HuH-7.5 (cell line): Measurements from ENCODE around the gene DIPK1B.
A peak's percentile ranks its signal among the peaks of the same experiment; 100 is the strongest.

ENCODE experiments used
- DNase-seq: peaks from one replicate; pipeline ENCODE4 v3.0.0; 2011; ENCODE audit warnings: low spot score

DIPK1B gene

GRCh38 chr9:136738960-136739359 is 26.6 kb downstream of the DIPK1B start:
- DNase-seq: no peak

GRCh38 chr9:136739509-136739908 is 27.1 kb downstream of the DIPK1B start:
- no peak for DNase-seq

DNA sequence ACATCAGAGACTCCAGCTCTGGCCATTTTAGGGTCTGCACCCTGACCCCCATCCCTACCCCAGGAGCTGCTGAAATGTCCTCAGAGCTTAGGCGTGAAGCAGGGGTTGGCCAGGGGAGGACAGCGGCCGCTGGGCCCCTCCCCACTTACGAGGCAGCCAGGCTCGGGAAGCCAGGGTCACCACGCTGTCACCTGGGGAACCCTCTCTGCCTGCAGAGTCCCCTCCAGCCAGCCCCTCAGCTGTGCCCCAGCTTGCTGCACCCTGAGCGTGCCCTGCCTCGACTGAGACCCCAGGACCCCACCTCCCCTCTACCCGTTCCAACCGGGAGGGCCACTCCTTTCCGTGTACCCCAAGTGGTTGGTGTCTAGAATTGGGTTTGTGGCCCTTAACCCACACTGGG is 27.7 kb downstream of the DIPK1B start:
- DNase-seq: no peak

- no peak for DNase-seq
Measured at GRCh38 chr9:136740491-136740890, 28.1 kb downstream of the DIPK1B start.

- no peak for DNase-seq
Measured at GRCh38 chr9:136740971-136741882, 28.9 kb downstream of the DIPK1B start.

DNA sequence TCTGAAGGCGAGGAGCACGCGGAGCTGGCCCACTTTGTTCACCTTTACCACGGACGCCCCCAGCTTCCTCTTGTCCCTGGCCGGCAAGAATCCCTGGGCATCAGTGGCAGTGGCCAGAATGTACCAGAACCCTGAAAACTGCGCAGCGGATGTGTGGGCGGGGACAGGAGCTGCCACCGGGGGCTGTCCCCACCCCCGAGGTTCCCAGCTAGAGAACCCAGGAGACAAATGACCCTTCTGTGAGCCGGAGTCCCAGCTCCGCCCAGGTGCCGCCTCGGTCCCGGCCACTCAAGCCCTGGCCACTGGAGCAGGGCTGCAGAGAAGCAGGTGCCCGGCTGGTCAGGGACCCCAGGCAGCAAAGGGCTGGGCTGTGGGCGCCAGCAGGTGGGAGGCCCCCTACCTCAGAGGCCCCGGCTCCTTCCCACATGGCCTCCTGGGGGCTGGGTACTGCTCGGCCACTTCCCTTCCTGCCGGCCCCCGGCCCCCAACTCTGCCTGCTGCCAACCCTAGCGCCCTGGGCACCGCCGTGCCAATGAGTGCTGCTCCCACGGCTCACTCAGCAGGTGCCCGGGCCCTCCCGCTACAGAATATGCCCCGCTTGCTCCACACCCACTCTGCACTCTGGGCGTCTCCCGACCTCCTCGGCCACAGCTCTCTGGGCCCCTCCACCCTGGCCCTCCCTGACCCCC is 29.7 kb downstream of the DIPK1B start:
- DNase-seq: no peak

- DNase-seq: peak; percentile 85
Measured at GRCh38 chr9:136742591-136743391, 30.4 kb downstream of the DIPK1B start, which contains the start of gene LCN10. TSS of gene LCN10 (minus strand) at chr9:136742940. CDS start at chr9:136742903, 37 bp downstream.

DNA sequence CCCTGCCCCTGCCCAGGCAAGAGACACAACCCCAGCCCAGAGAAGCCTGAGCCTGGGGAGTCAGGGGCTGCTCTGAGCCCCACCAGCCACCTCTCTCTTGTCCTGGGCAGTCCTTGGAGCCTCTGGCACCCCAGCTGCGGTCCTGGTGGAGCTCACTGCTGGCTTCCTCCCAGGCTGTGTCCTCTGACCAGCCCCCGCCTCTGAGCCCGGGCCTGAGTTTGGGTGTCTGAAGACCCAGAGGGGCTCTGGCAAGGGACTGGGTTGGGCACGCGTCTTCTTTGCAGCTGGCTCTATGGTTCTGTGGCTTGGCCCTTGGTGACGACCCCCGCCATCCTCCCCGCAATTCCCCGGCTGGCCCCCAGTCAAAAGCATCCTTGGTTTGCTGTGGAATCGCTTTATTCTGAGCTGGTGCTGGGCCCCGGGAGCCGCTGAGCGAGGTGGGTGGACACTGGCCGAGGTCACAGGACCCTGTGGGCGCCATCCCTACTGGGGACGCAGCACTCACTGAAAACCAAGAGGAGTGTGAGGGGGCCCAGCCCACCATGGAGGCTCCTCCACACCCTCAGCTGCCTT is 31.4 kb downstream of the DIPK1B start:
- DNase-seq: no peak

DNA sequence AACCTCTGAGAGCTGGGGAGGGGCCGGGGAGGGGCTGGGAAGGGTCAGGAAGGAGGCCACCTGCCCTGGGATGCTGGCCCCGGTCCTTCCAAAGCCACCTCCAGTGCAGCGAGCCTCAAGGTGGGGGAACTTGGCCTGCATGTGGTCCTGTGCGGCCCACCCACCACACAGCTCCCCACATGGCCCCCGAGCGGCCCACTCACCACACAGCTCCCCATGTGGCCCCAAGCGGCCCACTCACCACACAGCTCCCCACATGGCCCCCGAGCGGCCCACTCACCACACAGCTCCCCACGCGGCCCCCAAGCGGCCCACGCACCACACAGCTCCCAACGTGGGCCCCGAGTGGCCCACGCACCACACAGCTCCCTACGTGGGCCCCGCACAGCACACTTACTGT is 32.4 kb downstream of the DIPK1B start:
- DNase-seq: no peak

DNA sequence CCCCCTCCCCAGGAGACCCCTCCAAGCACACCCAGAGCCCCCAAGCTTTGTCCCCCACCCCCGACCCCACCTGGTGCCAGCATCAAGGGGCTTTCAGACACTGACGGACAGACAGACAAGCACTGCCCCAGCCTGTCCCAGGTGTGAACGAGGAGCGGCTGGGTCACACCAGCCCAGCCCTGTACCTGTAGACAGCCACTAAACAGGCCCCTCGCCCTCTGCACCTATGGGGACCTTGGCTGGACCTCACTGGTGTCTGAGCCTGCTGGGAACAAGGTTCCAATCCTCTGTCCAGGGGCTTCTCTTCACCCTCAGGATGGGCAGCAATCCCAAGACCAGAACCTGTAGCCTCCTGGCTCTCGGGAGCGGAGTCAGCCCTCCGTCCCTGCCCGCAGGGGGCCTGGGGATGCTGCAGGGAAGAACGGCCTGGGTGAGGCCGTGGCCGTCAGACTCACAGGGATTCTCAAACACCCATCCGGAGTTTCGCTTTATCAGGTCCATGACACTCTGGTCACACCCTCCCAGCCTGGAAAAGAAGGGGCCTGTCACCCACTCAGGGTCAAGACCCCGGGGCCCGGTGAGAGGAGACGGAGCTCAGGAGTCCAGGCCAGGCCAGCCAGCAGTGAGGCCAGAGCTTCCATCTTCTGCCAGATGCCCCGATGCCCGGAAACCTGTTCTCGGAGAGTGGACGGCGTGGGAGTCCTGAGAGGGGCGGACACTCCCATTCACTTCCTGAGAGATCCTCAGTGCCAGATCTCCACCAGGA is 33.2 kb downstream of the DIPK1B start:
- DNase-seq: no peak

- DNase-seq: no peak
Measured at GRCh38 chr9:136746155-136746490, 33.8 kb downstream of the DIPK1B start.

DNA sequence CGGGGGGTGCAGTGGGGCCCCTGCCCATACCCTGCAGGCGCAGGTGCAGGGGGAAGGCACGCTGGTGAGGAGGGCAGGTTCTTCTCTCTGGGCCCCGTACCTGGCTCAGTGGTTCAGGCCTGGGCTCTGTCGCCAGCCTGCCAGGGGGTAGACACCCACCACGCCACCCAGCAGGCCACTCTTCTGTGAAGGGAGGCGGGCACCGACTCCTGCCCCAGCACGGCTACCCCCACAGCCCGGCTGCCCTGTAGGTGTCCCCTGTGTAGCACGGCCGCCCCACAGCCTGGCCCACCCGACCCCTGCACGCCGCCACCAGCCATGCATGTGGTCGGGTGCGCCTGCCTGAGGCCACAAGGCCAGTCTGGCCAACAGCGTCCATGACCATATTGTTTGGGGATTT is 34.2 kb downstream of the DIPK1B start:
- no peak for DNase-seq

- DNase-seq: no peak
Measured at GRCh38 chr9:136747161-136748060, 35.0 kb downstream of the DIPK1B start.

- DNase-seq: no peak
Measured at GRCh38 chr9:136748201-136748600, 35.8 kb downstream of the DIPK1B start, which contains the start of gene LCN6. TSS of gene LCN6 (minus strand) at chr9:136748525. CDS start at chr9:136748483, 42 bp downstream.

- DNase-seq: no peak
Measured at GRCh38 chr9:136748666-136749611, 36.6 kb downstream of the DIPK1B start.

- no peak for DNase-seq
Measured at GRCh38 chr9:136750526-136750925, 38.2 kb downstream of the DIPK1B start.

DNA sequence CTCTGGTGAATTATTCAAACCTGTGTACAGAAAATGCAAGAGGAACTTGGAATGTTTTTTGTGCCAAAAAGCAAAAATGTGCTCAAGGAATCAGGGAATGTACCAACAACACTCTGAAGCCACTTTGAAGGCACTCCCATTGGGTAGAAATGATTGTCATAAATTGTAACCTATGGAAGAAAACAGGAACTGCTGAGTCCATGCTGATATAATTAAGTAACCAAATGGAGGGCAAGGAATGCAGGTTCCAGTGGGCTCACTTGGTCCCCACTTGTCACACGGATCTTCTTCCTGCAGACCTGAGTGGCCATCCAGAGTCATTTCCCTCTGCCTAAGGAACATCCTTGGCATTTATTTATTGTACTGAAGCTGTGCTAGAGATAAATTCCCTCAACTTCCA is 38.9 kb downstream of the DIPK1B start:
- DNase-seq: no peak

- no peak for DNase-seq
Measured at GRCh38 chr9:136751814-136752213, 39.4 kb downstream of the DIPK1B start.
